SK-N-SH treated with all-trans-retinoic acid at 6 μM for 48 hours (cell line): ENCODE data around the gene NSUN6.

Experiments
- ATAC-seq: fragments of 200-7000 bp; cut with Tn5 transposase; 3 replicates; pipeline ENCODE4 v1.9.1; 2020; ENCODE audit warnings: mild to moderate bottlenecking, moderate library complexity
- BACH2 ChIP-seq: fragments of 250-450 bp; sonication (Bioruptor Pico); IDR thresholded peaks from 2 replicates; pipeline ENCODE4 v1.9.0; 2021; ENCODE audit warnings: mild to moderate bottlenecking, borderline replicate concordance
- CREB5 ChIP-seq: fragments of 250-450 bp; sonication (Bioruptor Pico); IDR thresholded peaks from 2 replicates; pipeline ENCODE4 v1.5.1; 2020; ENCODE audit warnings: low read depth, mild to moderate bottlenecking, moderate library complexity
- CSDC2 ChIP-seq: fragments of 250-450 bp; sonication (Bioruptor Pico); IDR thresholded peaks from 2 replicates; pipeline ENCODE4 v1.5.0; 2020; ENCODE audit warnings: mild to moderate bottlenecking, moderate library complexity
- ESRRG ChIP-seq: fragments of 250-450 bp; sonication (Bioruptor Pico); IDR thresholded peaks from 2 replicates; pipeline ENCODE4 v1.6.1; 2021; ENCODE audit warnings: mild to moderate bottlenecking
- GLIS3 ChIP-seq: fragments of 250-450 bp; sonication (Bioruptor Pico); IDR thresholded peaks from 2 replicates; pipeline ENCODE4 v1.5.0; 2020; ENCODE audit warnings: mild to moderate bottlenecking, moderate library complexity
- ISL1 ChIP-seq: fragments of 250-450 bp; sonication (Bioruptor Pico); IDR thresholded peaks from 2 replicates; pipeline ENCODE4 v2.1.2; 2022; ENCODE audit warnings: mild to moderate bottlenecking, moderate library complexity
- OSR1 ChIP-seq: fragments of 250-450 bp; sonication (Bioruptor Pico); IDR thresholded peaks from 2 replicates; pipeline ENCODE4 v1.8.0; 2022; ENCODE audit warnings: moderate library complexity, mild to moderate bottlenecking, inconsistent platforms
- PATZ1 ChIP-seq: fragments of 250-450 bp; sonication (Bioruptor Pico); IDR thresholded peaks from 2 replicates; pipeline ENCODE4 v1.8.0; 2020; ENCODE audit warnings: mild to moderate bottlenecking, moderate library complexity, borderline replicate concordance
- POU6F1 ChIP-seq: fragments of 250-450 bp; sonication (Bioruptor Pico); IDR thresholded peaks from 2 replicates; pipeline ENCODE4 v1.8.0; 2021; ENCODE audit warnings: low read depth, mild to moderate bottlenecking, moderate library complexity, borderline replicate concordance
- PPARA ChIP-seq: fragments of 250-450 bp; sonication (Bioruptor Pico); IDR thresholded peaks from 2 replicates; pipeline ENCODE4 v1.5.0; 2020; ENCODE audit warnings: mild to moderate bottlenecking, borderline replicate concordance
- RARB ChIP-seq: fragments of 250-450 bp; sonication (Bioruptor Pico); IDR thresholded peaks from 2 replicates; pipeline ENCODE4 v1.8.0; 2021; ENCODE audit warnings: mild to moderate bottlenecking, moderate library complexity
- SNAI2 ChIP-seq: fragments of 250-450 bp; sonication (Bioruptor Pico); IDR thresholded peaks from 2 replicates; pipeline ENCODE4 v1.5.0; 2020; ENCODE audit warnings: mild to moderate bottlenecking, moderate library complexity
- ZC3H10 ChIP-seq: fragments of 250-450 bp; sonication (Bioruptor Pico); IDR thresholded peaks from 2 replicates; pipeline ENCODE4 v1.5.1; 2021; ENCODE audit warnings: mild to moderate bottlenecking, moderate library complexity
- ZFP3 ChIP-seq: fragments of 250-450 bp; sonication (Bioruptor Pico); IDR thresholded peaks from 2 replicates; pipeline ENCODE4 v1.5.0; 2020; ENCODE audit warnings: mild to moderate bottlenecking, moderate library complexity
- ZFP30 ChIP-seq: fragments of 450-650 bp; formaldehyde crosslinking; IDR thresholded peaks from 2 replicates; pipeline ENCODE4 v1.5.0; 2022; ENCODE audit warnings: mild to moderate bottlenecking, moderate library complexity
- ZNF565 ChIP-seq: fragments of 450-650 bp; formaldehyde crosslinking; conservative IDR thresholded peaks from 2 replicates; pipeline ENCODE4 v1.5.0; 2020; ENCODE audit warnings: low read depth, mild to moderate bottlenecking, moderate library complexity
- ZNF70 ChIP-seq: fragments of 450-650 bp; formaldehyde crosslinking; IDR thresholded peaks from 2 replicates; pipeline ENCODE4 v1.5.0; 2020; ENCODE audit warnings: mild to moderate bottlenecking, moderate library complexity
- ZNF8 ChIP-seq: fragments of 450-650 bp; formaldehyde crosslinking; IDR thresholded peaks from 2 replicates; pipeline ENCODE4 v1.5.0; 2020; ENCODE audit warnings: mild to moderate bottlenecking, moderate library complexity
- TF ChIP-seq, protein P1 (sequence below): fragments of 250-450 bp; sonication (Bioruptor Pico); IDR thresholded peaks from 2 replicates; pipeline ENCODE4 v1.5.0; 2020; ENCODE audit warnings: mild to moderate bottlenecking, moderate library complexity
- TF ChIP-seq, protein P2 (sequence below): fragments of 250-450 bp; sonication (Bioruptor Pico); IDR thresholded peaks from 2 replicates; pipeline ENCODE4 v1.5.1; 2021; ENCODE audit warnings: mild to moderate bottlenecking, moderate library complexity

Gene NSUN6

GRCh38 chr10:18523025-18523424, 128.4 kb downstream of the NSUN6 start:
- peak; percentile 92 for TF ChIP-seq ZNF70 (CRISPR knock-in tag)
- no peak for TF ChIP-seq ZC3H10 (CRISPR knock-in tag)
- TF ChIP-seq ISL1 (CRISPR knock-in tag), result peak; percentile 28; the same call in 1 of the 2 replicates
- 0 out of 3 replicates have a peak, but pooled peaks have one; percentile 25 for ATAC-seq

- ATAC-seq, result no peak
- TF ChIP-seq ESRRG, result no peak
- no peak for TF ChIP-seq CREB5
- TF ChIP-seq, protein P1, sequence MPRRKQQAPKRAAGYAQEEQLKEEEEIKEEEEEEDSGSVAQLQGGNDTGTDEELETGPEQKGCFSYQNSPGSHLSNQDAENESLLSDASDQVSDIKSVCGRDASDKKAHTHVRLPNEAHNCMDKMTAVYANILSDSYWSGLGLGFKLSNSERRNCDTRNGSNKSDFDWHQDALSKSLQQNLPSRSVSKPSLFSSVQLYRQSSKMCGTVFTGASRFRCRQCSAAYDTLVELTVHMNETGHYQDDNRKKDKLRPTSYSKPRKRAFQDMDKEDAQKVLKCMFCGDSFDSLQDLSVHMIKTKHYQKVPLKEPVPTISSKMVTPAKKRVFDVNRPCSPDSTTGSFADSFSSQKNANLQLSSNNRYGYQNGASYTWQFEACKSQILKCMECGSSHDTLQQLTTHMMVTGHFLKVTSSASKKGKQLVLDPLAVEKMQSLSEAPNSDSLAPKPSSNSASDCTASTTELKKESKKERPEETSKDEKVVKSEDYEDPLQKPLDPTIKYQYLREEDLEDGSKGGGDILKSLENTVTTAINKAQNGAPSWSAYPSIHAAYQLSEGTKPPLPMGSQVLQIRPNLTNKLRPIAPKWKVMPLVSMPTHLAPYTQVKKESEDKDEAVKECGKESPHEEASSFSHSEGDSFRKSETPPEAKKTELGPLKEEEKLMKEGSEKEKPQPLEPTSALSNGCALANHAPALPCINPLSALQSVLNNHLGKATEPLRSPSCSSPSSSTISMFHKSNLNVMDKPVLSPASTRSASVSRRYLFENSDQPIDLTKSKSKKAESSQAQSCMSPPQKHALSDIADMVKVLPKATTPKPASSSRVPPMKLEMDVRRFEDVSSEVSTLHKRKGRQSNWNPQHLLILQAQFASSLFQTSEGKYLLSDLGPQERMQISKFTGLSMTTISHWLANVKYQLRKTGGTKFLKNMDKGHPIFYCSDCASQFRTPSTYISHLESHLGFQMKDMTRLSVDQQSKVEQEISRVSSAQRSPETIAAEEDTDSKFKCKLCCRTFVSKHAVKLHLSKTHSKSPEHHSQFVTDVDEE, result no peak
- TF ChIP-seq CSDC2 (CRISPR knock-in tag), result no peak
- no peak for TF ChIP-seq OSR1 (CRISPR knock-in tag)
- no peak for TF ChIP-seq ZFP30
- TF ChIP-seq ZNF8 (CRISPR knock-in tag), result no peak
- TF ChIP-seq BACH2 (CRISPR knock-in tag), result no peak
- TF ChIP-seq GLIS3, result no peak
- no peak for TF ChIP-seq RARB (CRISPR knock-in tag)
These were observed 134.5 kb downstream of the NSUN6 start for GRCh38 chr10:18516851-18517250.

GRCh38 chr10:18514537-18514936, 136.8 kb downstream of the NSUN6 start:
- no peak for ATAC-seq
- no peak for TF ChIP-seq POU6F1 (CRISPR knock-in tag)
- TF ChIP-seq BACH2 (CRISPR knock-in tag), result no peak
- TF ChIP-seq PPARA (CRISPR knock-in tag), result no peak
- no peak for TF ChIP-seq ESRRG
- no peak for TF ChIP-seq GLIS3
- no peak for TF ChIP-seq ZNF565 (CRISPR knock-in tag)
- TF ChIP-seq, protein P2, sequence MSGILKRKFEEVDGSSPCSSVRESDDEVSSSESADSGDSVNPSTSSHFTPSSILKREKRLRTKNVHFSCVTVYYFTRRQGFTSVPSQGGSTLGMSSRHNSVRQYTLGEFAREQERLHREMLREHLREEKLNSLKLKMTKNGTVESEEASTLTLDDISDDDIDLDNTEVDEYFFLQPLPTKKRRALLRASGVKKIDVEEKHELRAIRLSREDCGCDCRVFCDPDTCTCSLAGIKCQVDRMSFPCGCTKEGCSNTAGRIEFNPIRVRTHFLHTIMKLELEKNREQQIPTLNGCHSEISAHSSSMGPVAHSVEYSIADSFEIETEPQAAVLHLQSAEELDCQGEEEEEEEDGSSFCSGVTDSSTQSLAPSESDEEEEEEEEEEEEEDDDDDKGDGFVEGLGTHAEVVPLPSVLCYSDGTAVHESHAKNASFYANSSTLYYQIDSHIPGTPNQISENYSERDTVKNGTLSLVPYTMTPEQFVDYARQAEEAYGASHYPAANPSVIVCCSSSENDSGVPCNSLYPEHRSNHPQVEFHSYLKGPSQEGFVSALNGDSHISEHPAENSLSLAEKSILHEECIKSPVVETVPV (CRISPR knock-in tag), result no peak
- no peak for TF ChIP-seq ZNF8 (CRISPR knock-in tag)
- TF ChIP-seq CREB5, result no peak
- no peak for TF ChIP-seq ZFP3 (CRISPR knock-in tag)
- no peak for TF ChIP-seq ISL1 (CRISPR knock-in tag)
- TF ChIP-seq, protein P1, result no peak
- no peak for TF ChIP-seq ZNF70 (CRISPR knock-in tag)
- TF ChIP-seq CSDC2 (CRISPR knock-in tag), result no peak
- TF ChIP-seq SNAI2 (CRISPR knock-in tag), result no peak
- TF ChIP-seq ZC3H10 (CRISPR knock-in tag), result no peak
- TF ChIP-seq PATZ1 (CRISPR knock-in tag), result no peak
